Transverse colon (tissue), 4 donors: ENCODE results near the gene BACE2. TPM values are rescaled to one million over a fixed set of nuclear protein-coding genes. Genes with fewer than 3 reads are reported as not detected.

Source experiments
- small RNA-seq, 4 donors: library from RNA; depleted of rRNA; stranded (forward); fragments of <200 nt; gene quantifications; one replicate each; pipeline ENCODE3, GENCODE V24; 2016
- total RNA-seq, 4 donors: library from RNA; depleted of rRNA; stranded (reverse); fragments of >200 nt; gene quantifications; one replicate each; pipeline ENCODE4 v1.1.0, GENCODE V29; 2016

Gene BACE2
- total RNA-seq, 4 donors from 2014 or later: 28.4 to 52.5 (median 43.9) TPM

Small RNA genes lying within 50 kb of the gene (small RNA-seq; reads per million reads assigned to genes)
- 0 reads per million in 4 donors for gene MIR3197

Other genes starting within 250 kb of the BACE2 start
- 1 to 10 TPM in 2 of 4 donors, not detected in 2; 2.4 to 5.7 TPM for gene FAM3B, start 148.6 kb downstream of the BACE2 start, total RNA-seq
- 10 to 100 TPM in 1 of 4 donors, 1 to 10 TPM in 3; 3.4 to 16.9 (median 4.1) TPM for gene MX2, start 193.9 kb downstream of the BACE2 start, total RNA-seq